D721Med (cell line): ENCODE measurements around the gene TTC33.

Experiments used
- DNase-seq: peaks from one replicate; pipeline ENCODE4 v3.0.0; 2011; ENCODE audit warnings: low spot score; ENCODE audit not compliant: insufficient read length
- FAIRE-seq: peaks from 2 replicates; lab custom pipeline; 2011; peaks lifted over from hg19 to GRCh38; lab: Jason Lieb, UNC
- TF ChIP-seq, protein P1 (sequence below): IDR thresholded peaks from 2 replicates; pipeline ENCODE4 v1.5.1; 2012; ENCODE audit warnings: mild to moderate bottlenecking, control low read depth; ENCODE audit not compliant: insufficient read depth; ENCODE audit errors: missing control alignments

The TTC33 gene

DNA sequence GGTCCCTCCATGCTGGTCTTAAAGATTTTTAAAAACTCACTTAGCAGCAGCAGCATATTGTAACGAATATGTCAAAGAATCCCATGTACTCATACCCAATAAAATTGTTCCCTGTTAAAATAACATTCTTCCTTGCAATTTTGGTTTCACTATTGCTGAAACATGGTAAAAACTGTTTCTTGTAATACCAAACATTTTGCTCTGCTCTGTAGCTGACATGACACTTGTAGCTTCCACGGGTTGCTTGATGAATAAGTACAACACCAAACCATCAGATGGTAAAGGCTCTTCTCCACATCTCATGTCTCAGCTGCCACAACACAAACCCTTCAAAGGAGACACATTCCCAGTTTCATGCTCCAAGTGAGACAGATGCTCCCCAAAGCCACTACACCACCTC is 256.8 kb downstream of the TTC33 start:
- no peak for DNase-seq
- TF ChIP-seq, protein P1, sequence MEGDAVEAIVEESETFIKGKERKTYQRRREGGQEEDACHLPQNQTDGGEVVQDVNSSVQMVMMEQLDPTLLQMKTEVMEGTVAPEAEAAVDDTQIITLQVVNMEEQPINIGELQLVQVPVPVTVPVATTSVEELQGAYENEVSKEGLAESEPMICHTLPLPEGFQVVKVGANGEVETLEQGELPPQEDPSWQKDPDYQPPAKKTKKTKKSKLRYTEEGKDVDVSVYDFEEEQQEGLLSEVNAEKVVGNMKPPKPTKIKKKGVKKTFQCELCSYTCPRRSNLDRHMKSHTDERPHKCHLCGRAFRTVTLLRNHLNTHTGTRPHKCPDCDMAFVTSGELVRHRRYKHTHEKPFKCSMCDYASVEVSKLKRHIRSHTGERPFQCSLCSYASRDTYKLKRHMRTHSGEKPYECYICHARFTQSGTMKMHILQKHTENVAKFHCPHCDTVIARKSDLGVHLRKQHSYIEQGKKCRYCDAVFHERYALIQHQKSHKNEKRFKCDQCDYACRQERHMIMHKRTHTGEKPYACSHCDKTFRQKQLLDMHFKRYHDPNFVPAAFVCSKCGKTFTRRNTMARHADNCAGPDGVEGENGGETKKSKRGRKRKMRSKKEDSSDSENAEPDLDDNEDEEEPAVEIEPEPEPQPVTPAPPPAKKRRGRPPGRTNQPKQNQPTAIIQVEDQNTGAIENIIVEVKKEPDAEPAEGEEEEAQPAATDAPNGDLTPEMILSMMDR: no peak
- FAIRE-seq: no peak

DNA sequence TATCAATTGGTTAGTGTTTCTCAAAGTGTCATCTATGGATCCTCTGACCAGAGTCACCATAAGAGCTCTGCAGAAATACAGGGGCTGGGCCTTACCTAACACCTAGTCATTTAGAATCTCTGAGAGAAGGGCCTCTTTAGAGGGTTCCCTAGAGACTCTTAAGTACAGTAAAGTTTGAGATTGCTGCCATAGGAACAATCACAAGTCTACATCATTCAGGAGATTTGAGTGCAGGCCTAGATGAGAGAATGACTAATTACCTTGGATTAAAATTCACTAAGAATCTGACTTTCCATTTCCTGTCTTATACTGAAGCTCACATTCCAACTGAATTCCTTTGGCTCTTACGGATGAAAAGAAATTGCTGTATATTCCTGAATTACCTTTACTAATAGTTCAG is 258.2 kb downstream of the TTC33 start:
- TF ChIP-seq, protein P1: no peak
- no peak for DNase-seq
- no peak for FAIRE-seq

DNA sequence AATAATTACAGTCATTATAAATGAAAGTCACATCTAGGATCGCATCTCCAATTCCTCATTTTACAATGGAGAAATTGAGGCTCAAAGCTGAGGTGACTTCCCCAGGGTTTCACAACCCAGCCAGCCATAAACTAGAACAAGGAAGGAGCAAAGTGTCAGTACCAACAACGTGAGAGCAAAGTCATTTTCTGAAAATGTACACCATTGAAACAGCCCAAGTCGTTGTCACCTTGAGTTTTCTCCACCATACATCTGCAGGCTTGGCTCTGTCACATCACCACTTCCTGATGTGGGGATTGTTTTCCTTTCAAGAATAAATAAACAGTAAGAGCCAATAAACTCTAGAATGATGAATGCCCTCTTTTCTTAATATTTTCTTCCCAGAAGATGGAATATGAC is 260.5 kb downstream of the TTC33 start:
- FAIRE-seq (no peak), DNase-seq (no peak)
- TF ChIP-seq, protein P1: no peak

DNA sequence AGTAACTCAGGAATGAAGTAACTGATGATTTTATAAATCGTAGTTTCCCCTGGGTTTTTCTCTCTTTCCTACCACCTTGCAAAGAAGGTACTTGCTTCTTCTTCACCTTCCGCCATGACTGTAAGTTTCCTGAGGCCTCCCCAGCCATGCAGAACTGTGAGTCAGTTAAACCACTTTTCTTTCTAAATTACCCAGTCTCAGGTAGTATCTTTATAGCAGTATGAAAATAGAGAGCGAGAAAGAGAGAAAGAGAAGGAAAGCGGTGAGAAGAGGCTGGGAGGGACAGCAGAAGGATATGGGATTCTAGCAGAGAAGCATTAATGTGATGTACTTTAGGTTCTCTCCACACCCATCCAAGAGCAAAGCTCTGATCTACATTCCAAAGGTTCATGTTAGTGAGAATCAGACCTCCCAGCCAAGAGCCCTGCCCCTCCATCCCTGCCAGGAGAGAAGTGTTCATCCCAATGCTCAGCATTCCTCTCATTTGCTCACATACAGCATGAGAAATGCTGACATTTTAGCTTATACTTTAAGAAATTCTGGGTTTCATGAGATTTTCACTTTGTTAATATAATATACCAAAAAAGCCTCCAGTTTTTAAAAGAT is 261.0 kb downstream of the TTC33 start:
- no peak for FAIRE-seq

DNA sequence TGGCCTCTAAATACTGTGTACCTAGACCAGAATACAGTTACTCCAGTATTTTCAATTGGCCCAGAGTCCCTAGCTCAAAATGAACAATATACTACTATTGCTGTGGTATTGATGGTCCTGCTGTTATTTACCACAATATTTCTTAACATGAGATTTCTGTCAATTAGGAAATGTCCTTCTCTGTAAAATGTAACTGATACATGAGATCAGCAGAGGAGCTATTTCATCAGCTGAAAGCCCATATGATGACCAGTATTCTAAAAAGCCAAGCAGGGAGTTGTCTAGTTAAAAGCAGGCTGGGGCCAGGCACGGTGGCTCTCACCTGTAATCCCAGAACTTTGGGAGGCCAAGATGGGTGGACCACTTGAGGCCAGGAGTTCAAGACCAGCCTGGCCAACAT is 263.7 kb downstream of the TTC33 start:
- no peak for FAIRE-seq
- DNase-seq: no peak

More for the DNA sequence above, 261.0 kb downstream of the TTC33 start:
- TF ChIP-seq, protein P1: no peak
- no peak for DNase-seq

DNA sequence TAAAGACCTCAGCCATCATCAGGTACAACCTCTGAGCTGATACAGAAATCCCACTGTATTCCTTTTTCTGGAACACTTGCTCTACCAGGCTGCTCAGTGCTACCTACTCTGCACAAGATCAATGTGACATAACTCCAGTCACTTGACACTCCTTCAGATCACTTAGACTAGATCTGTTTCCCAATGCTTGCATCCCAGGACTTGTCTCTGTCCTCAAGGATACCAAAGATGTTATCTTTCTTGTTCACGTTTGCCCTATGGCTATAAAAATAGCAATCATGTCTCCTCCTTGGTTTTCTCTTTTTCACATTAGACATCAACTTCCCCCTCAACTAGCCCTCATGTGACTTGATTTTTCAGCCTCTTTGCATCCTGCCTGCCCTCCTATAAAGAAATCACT is 264.1 kb downstream of the TTC33 start:
- DNase-seq: no peak
- FAIRE-seq: no peak
- TF ChIP-seq, protein P1: no peak

More for the DNA sequence above, 263.7 kb downstream of the TTC33 start:
- TF ChIP-seq, protein P1: no peak

DNA sequence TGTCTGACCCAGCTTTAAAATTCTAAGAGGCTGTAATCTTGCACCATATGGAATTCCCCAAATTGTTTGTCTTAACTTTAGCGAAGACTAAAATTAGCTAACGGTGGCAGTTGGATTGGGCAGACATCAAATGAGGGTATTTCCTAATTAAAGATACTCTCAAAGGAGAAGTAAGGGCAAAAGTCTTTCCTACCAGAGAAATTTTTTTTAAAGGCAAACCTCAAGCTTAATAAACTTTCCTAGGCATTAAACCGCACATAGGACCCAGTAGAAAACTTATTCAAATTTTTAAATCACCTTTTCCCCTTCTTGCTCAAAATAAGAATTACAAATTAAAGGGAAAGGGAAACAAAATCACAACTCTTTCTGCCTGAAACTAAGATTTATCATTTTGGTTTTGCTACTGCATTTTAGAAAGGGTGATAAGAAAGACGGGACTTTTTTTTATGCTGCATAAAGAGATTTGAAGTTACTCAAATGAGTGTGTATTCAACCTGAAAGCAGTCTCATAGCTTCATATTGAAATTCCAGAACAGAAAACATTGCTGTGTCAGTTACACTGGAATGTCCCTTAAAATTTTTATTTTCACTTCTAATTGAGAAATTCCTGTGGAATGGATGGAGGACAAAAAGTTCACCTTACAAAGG is 265.2 kb downstream of the TTC33 start:
- no peak for DNase-seq
- FAIRE-seq: no peak
- TF ChIP-seq, protein P1: no peak
